Spleen (tissue), 11 donors: ENCODE measurements around the gene DIDO1. TPM values are rescaled to one million over a fixed set of nuclear protein-coding genes. Genes with fewer than 3 reads are reported as not detected.

Source experiments
- DNase-seq: peaks from one replicate; pipeline ENCODE4 v3.0.0-alpha.2; 2020
- H3K27ac ChIP-seq, 8 donors: fragments of 200-600 bp; sonication (generic) in 7 of 8; 1 replicate in 4 of 8; 2 replicates in 4 of 8; pipeline versions ENCODE4 v1.5.0 to v1.8.0; 2016 to 2021; ENCODE audit warnings: inconsistent platforms in 4 of 8, mild to moderate bottlenecking in 4 of 8, moderate library complexity in 1 of 8
- H3K27me3 ChIP-seq, 7 donors: fragments of 200-600 bp; sonication (generic) in 6 of 7; replicated peaks in 1 of 7; 1 replicate in 4 of 7; 2 replicates in 3 of 7; pipeline versions ENCODE4 v1.5.0 to v1.8.0; 2016 to 2021; ENCODE audit warnings: inconsistent platforms in 3 of 7, mild to moderate bottlenecking in 1 of 7
- H3K36me3 ChIP-seq, 6 donors: fragments of 200-600 bp; sonication (generic) in 5 of 6; 1 replicate in 4 of 6; 2 replicates in 2 of 6; pipeline versions ENCODE4 v1.5.0 to v1.8.0; 2016 to 2021; ENCODE audit warnings: inconsistent platforms in 2 of 6
- H3K4me1 ChIP-seq, 6 donors: fragments of 200-600 bp; sonication (generic) in 5 of 6; 1 replicate in 3 of 6; 2 replicates in 3 of 6; pipeline versions ENCODE4 v1.5.0 to v1.8.0; 2016 to 2021; ENCODE audit warnings: inconsistent platforms in 3 of 6
- H3K4me3 ChIP-seq, 8 donors: fragments of 200-600 bp; sonication (generic) in 7 of 8; 1 replicate in 4 of 8; 2 replicates in 4 of 8; pipeline versions ENCODE4 v1.5.0 to v1.8.0; 2016 to 2021; ENCODE audit warnings: inconsistent platforms in 4 of 8, mild to moderate bottlenecking in 4 of 8, moderate library complexity in 2 of 8
- H3K9me3 ChIP-seq, 8 donors: fragments of 200-600 bp; sonication (generic) in 7 of 8; 1 replicate in 4 of 8; 2 replicates in 4 of 8; pipeline versions ENCODE4 v1.5.0 to v1.8.0; 2016 to 2021; ENCODE audit warnings: inconsistent platforms in 4 of 8
- CTCF ChIP-seq, 11 experiments: fragments of 200-600 bp in 7 of 11; fragments of 450-650 bp in 4 of 11; sonication (generic) in 4 of 11; IDR thresholded peaks in 8 of 11; conservative IDR thresholded peaks in 3 of 11; 1 replicate in 7 of 11; 2 replicates in 4 of 11; pipeline versions ENCODE4 v1.4.0 to v1.8.0; 2016 to 2021; ENCODE audit warnings: antibody characterized with exemption in 11 of 11, inconsistent platforms in 4 of 11, mild to moderate bottlenecking in 1 of 11
- POLR2A ChIP-seq, 3 donors: fragments of 450-650 bp; IDR thresholded peaks; one replicate each; pipeline ENCODE4 v1.5.1; 2017; ENCODE audit warnings: antibody characterized with exemption in 3 of 3, mild to moderate bottlenecking in 1 of 3
- POLR2AphosphoS5 ChIP-seq, 3 donors: sonication (generic); formaldehyde crosslinking; IDR thresholded peaks; one replicate each; pipeline ENCODE4 v1.5.1; 2017; ENCODE audit warnings: antibody characterized with exemption in 3 of 3
- WGBS, 5 donors: extraction: QIAGEN DNeasy Blood & Tissue Kit in 3 of 5; methylation state at CpG; one replicate each; pipeline versions ENCODE4 v1.1.5 to v1.1.7; 2013 to 2018; 5-methylcytosine and 5-hydroxymethylcytosine counted together
- intact Hi-C: fragments of 100-400 bp; cut with DNase I; formaldehyde crosslinking; loops from one replicate; pipeline ENCODE4 v1.15.0; 2023; ENCODE audit warnings: low total_unique reads
- polyA plus RNA-seq, 3 donors: library from polyadenylated mRNA; stranded (reverse); fragments of 200-250 nt; gene quantifications; one replicate each; pipeline ENCODE4 v1.2.1, GENCODE V29; 2013
- total RNA-seq, 7 donors: library from RNA; depleted of rRNA in 3 of 7; stranded (reverse); fragments of >200 nt in 3 of 7; fragmentation: NEBNext Ultra II Directional in 4 of 7; extraction: Animal tissue kit (Norgen Biotek cat#: 25700) in 4 of 7; gene quantifications; one replicate each; pipeline versions ENCODE4 v1.1.0 to v1.2.1, GENCODE V29; 2016 to 2021
- donor health status: healthy with polysubstance abuse.
- donor health status: DM: no; HTN: no; CAD: no; lungs with moderate emphysema.
- donor health status: DM: no; HTN: no; CAD: no.
- donor health status: Bipolar disorder and iron deficiency.
- donor health status: healthy.
- donor health status: DM: no; HTN: no; CAD: no.
- donor health status: DM: yes; HTN: yes; CAD: no.

The DIDO1 gene
- total and polyA plus RNA-seq, 10 donors = 17.4 to 79.6 (median 66.9) TPM

DNA sequence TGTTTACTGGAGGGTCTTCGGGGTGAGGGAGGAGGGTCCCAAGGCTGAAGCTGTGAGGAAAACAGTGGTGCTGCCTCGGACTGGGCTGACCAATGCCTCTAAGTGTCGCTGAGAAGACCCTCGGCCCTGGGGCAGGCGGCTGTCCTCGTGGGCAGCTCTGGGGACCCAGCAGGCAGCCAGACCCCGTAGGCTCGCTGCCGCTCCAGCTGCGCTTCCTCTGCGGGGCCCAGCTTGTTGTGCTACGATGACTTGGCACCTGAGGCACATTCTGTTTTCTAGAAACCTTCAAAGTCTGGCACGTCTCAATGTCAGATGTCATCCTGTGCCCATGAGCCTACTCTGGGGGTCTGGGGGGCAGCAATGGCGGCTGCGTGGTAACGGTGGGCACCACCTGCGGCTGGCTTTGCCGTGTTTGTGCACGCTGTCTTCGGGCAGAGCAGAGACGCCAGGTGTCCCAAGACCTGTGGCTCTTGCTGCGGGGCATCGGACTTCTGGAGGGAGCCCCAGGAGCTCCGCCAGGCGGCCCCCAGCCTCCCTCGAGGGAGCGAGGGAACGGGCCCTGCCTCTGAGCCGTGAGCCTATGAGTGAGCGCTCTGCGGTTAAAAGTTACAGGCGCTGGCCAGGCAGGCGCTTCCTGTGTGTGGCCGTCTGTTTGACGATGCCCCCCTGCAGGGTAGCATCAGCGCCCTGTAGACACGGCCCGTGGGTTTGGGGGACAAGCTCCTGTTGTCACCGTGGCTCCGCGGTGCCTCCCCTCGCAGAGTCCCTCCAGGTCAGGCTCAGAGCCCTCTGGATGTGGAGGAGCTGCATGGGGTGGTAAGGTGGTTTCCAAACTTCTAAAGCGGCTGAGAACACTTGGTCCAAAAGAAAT lies 33.0 kb upstream of the DIDO1 start:
- peaks cover 7 to 39% (median 22%) of the 10 kb centered on the region in 6 donors for H3K4me1 ChIP-seq
- H3K9me3 ChIP-seq = no peaks in the 10 kb centered on the region
- no peak overlapping the region for H3K27ac ChIP-seq
- DNase-seq = peak; percentile 76
- H3K36me3 ChIP-seq = peaks cover 0 to 77% (median 27%) of the 10 kb centered on the region in 6 donors
- peak overlapping the region in 1 of 8 donors; percentile 15 for H3K4me3 ChIP-seq
- intact Hi-C loops = no loop called here
- WGBS, 5 donors = 37 to 64% (median 44%) methylated on average over 14 to 43 of the region's 43 CpGs
- H3K27me3 ChIP-seq = no peaks in the 10 kb centered on the region
- TF ChIP-seq CTCF (IDR thresholded peaks at IDR 0.05 in 8 of 11, conservative IDR thresholded peaks at IDR 0.05 in 3 of 11) (no peak), POLR2AphosphoS5 (IDR thresholded peaks at IDR 0.05) (peak in 1 of 3 donors; percentile 10)

DNA sequence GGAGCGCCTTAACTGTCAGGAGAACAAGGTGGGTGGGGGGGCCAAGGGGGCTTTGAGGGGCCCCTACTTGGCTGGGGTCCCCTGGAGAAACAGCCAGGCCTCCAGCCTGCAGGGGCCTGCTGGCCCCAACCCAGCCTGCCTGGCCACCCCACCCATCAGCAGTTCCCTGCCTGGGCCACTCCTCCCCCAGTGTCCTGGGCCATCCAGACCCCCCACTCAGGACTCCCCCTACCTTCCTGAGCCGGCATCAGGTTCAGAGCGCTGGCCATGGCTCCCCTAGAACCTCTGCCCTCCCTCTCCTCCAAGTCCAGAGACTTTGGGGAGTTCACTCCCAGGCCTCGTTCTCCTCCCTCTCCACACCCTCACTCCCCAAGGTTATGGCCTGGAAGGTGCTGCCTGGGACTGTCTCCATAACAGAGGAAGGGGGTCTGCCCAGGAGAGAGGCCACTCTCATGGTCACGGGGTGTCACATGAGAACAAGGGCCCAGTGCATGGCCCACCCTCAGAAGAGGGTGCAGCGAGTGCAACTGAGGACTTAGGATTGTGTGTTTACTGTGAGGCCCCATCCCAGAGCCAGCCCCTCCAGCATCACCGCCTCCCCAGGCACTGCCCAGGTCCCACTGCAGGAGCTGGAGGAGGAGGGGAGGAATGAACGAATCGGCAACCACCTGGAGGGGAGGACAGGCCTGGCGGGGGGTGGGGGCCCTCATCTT lies 32.2 kb upstream of the DIDO1 start:
- peak; percentile 63 for DNase-seq
- H3K9me3 ChIP-seq = no peaks in the 10 kb centered on the region
- intact Hi-C loops = no loop called here
- no peak overlapping the region for H3K27ac ChIP-seq
- no peak overlapping the region for H3K4me3 ChIP-seq
- H3K36me3 ChIP-seq = peaks cover 0 to 69% (median 19%) of the 10 kb centered on the region in 6 donors
- WGBS, 5 donors = 68 to 87% (median 80%) methylated on average over 7 to 10 of the region's 10 CpGs
- H3K4me1 ChIP-seq = peaks cover 9 to 47% (median 30%) of the 10 kb centered on the region in 6 donors
- TF ChIP-seq CTCF (IDR thresholded peaks at IDR 0.05 in 8 of 11, conservative IDR thresholded peaks at IDR 0.05 in 3 of 11) (no peak), POLR2A (IDR thresholded peaks at IDR 0.05) (no peak), POLR2AphosphoS5 (IDR thresholded peaks at IDR 0.05) (no peak)
- H3K27me3 ChIP-seq = no peaks in the 10 kb centered on the region

DNA sequence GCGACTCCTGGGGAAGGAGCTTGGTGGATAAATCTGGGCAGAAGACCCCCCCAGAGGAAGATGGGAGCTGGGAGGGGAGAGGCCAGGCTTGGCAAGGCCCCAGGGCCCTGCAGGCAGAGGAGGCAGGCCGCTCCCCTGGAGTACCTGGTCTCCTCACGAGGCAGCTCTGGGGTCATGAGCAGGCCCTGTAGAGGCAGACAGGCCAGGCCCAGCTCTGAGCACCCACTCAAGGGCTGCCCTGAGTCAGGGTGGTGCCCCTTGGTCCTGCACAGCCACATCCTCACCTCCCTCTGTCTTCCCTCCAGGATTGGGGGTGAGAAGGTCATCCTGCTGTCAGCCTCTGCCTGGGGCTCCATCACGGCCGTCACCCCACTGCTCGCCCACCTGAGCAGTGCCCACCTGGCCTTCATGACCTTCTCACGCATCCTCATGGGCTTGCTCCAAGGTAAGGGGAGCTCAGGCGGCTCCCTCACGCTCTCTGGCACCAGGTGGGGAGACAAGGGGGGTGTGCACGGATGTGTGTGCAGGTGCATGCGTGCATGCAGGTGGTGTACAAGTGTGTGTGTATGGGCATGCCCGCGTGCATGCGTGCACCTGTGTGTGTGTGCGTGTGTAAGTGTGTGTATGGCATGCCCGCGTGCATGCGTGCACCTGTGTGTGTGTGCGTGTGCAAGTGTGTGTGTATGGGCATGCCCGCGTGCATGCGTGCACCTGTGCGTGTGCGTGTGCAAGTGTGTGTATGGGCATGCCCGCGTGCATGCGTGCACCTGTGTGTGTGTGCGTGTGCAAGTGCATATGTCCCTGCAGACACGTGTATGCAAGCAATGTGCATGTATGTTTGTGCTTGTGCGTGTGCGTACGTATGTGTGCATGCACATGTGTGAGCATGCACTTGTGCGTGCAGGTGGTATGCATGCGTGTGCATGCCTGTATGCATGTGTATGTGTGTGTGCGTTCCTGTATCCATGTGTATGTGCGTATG lies 31.1 kb upstream of the DIDO1 start:
- 91 to 97% (median 96%) methylated on average over 26 to 36 of the region's 36 CpGs for WGBS, 5 donors
- no peaks in the 10 kb centered on the region for H3K27me3 ChIP-seq
- intact Hi-C loops = no loop called here
- H3K27ac ChIP-seq = no peak overlapping the region
- peaks cover 0 to 58% (median 9%) of the 10 kb centered on the region in 6 donors for H3K36me3 ChIP-seq
- H3K4me3 ChIP-seq = no peak overlapping the region
- TF ChIP-seq POLR2A (IDR thresholded peaks at IDR 0.05) = no peak
- no peak for TF ChIP-seq CTCF (IDR thresholded peaks at IDR 0.05 in 8 of 11, conservative IDR thresholded peaks at IDR 0.05 in 3 of 11)
- TF ChIP-seq POLR2AphosphoS5 (IDR thresholded peaks at IDR 0.05) = no peak
- DNase-seq = peak; percentile 65
- H3K4me1 ChIP-seq = peaks cover 17 to 58% (median 41%) of the 10 kb centered on the region in 6 donors
- H3K9me3 ChIP-seq = no peaks in the 10 kb centered on the region
